MV-4-11 (cell line): ENCODE data around the gene ADAP2.
"Not testable (repeated sequence)": the region's sequence is repeated elsewhere in the genome, so short reads cannot be mapped to it uniquely, and the experiment has no call there.

Source experiments
- DNase-seq: peaks from one replicate; lab custom pipeline; 2025; lab: John Stamatoyannopoulos, UW

Gene ADAP2

GRCh38 chr17:30921544-30922196 lies at the start of gene ADAP2:
TSS of gene ADAP2 (plus strand) at chr17:30921945. CDS start at chr17:30922015, 70 bp downstream.
- peak; percentile 56 for DNase-seq

- no peak for DNase-seq
Observed at GRCh38 chr17:30886187-30886586, 35.6 kb upstream of the ADAP2 start.

- DNase-seq: no peak
Observed at GRCh38 chr17:30894236-30894635, 27.5 kb upstream of the ADAP2 start.

GRCh38 chr17:30897311-30897710 lies 24.4 kb upstream of the ADAP2 start:
- DNase-seq: no peak

GRCh38 chr17:30905742-30906100 lies 16.0 kb upstream of the ADAP2 start:
- no peak for DNase-seq

- DNase-seq: peak; percentile 81
Observed at GRCh38 chr17:30906101-30906911, 15.4 kb upstream of the ADAP2 start, which contains the start of gene TEFM. TSS of gene TEFM (minus strand) at chr17:30906238. CDS start at chr17:30906198, 40 bp downstream.

- DNase-seq: no peak
Observed at GRCh38 chr17:30908717-30909420, 12.9 kb upstream of the ADAP2 start.

GRCh38 chr17:30910151-30910550 lies 11.6 kb upstream of the ADAP2 start:
- not testable (repeated sequence) for DNase-seq

GRCh38 chr17:30913955-30914354 lies 7.8 kb upstream of the ADAP2 start:
- DNase-seq: no peak

- no peak for DNase-seq
Observed at GRCh38 chr17:30915833-30916611, 5.7 kb upstream of the ADAP2 start.

- no peak for DNase-seq
Observed at GRCh38 chr17:30917050-30917449, 4.7 kb upstream of the ADAP2 start.

- DNase-seq: no peak
Observed at GRCh38 chr17:30920282-30920681, 1.5 kb upstream of the ADAP2 start.

GRCh38 chr17:30920683-30921543 lies 832 bp upstream of the ADAP2 start:
- DNase-seq: no peak

- no peak for DNase-seq
Observed at GRCh38 chr17:30922235-30923030, 688 bp downstream of the ADAP2 start.

- no peak for DNase-seq
Observed at GRCh38 chr17:30924341-30924740, 2.6 kb downstream of the ADAP2 start.

GRCh38 chr17:30926516-30926915 lies 4.8 kb downstream of the ADAP2 start:
- DNase-seq: peak; percentile 77

- no peak for DNase-seq
Observed at GRCh38 chr17:30927756-30928155, 6.0 kb downstream of the ADAP2 start.

- no peak for DNase-seq
Observed at GRCh38 chr17:30928584-30928983, 6.8 kb downstream of the ADAP2 start.

GRCh38 chr17:30929081-30929633 lies 7.4 kb downstream of the ADAP2 start:
- no peak for DNase-seq

- not testable (repeated sequence) for DNase-seq
Observed at GRCh38 chr17:30929861-30930260, 8.1 kb downstream of the ADAP2 start.
